CD4-positive, alpha-beta T cell treated with Interleukin-17A for 1 hour (primary cell): ENCODE results near the gene OVAAL.

Source experiments
- DNase-seq: peaks from one replicate; pipeline ENCODE4 v3.0.0-alpha.2; 2020

Gene OVAAL

DNA sequence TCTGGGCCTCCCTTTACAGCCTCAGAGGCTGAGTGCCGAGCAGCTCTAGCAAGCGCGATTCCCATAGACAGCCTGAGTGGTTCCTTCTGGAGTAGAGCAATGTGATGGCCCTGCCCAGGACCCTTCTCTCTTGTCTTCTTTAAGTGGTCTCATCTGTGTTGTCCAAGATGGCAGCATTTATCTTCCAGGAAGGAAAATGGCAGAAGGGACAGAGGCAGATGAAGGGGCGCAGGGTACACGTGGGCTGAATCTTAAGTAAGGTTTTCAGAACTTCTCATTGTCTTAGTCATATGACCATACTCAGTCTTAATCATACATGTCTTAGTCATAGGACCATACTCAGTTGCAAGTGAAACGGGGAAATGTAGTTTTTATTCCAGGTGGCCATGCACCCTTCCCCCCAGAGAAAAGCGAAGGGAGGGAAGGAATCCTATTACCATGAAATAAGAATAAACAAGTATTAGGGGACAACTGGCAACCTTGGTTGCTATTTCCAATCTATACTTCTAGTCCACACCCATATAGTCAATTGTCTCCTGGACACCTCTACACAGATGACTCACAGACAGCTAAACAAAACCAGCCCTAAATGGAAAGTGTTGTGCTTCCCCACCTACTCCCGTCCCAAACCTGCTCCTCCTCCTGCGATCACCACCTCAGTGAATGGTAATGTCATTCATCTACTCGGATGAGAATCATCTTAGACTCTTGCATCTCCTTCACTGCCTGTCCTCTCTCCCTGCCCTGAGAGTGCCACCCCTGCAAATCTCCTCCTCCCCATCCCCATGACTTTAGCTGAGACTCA lies 13.3 kb downstream of the OVAAL start:
- DNase-seq: no peak

DNA sequence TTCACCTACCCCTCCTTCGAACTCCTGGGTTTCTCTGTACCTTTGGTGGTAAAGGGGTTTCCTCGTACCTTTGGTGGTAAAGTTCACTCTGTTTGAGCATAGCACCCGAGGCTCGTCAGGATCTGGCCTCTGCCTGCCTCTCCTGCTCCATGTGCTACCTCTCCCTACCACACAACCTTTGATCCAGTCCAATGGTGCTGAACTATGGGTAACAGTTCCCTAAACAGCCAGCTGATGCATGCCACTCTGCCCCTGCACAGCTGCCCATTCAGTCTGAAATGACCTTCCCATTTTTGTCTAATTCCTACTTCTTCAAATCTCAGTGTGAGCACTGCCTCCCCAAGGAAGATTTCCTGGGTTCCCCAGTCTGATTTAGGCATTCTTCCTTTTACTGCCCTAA lies 14.0 kb downstream of the OVAAL start:
- no peak for DNase-seq

- no peak for DNase-seq
These were observed 15.4 kb downstream of the OVAAL start for GRCh38 chr1:180574031-180574713.

GRCh38 chr1:180577361-180577760 lies 18.6 kb downstream of the OVAAL start:
- no peak for DNase-seq

- DNase-seq: no peak
These were observed 21.3 kb downstream of the OVAAL start for GRCh38 chr1:180579961-180580611.

DNA sequence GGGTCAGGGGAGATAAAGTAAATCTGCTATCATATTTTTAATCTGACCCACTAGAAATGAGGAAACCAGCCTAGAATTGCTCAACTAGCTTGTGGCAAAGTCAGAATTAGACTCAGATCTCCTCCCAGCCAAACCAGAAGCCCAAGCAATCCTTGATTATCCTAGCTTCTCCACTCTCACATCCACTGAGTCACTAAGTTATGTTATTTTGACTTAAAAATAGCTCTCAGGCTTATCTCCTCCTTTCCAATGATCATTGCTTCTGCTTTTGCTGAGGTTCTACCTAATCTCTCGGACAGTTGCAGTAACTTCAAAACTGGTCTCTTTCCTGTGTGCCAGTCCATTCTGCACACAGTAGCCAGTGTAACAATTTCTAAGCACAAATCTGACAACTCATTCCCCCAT lies 22.9 kb downstream of the OVAAL start:
- no peak for DNase-seq

DNA sequence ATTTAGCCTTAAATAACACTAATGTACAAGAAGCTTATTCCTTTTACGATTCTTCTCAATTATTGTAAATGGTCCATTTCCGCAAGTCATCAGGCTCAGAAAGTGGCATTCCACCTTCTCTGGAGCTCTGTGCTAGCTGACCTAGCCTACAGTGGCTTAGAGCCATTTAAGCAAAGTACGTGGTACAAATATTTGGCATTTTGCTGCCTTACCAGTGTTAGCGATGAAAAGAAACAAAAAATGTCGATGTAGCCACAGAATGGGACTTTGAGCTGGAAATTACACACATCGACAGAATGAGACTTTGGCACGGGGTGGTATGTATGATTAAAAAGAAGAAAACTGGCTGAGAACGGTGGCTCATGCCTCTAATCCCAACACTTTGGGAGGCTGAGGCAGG lies 26.1 kb downstream of the OVAAL start:
- DNase-seq: no peak

DNA sequence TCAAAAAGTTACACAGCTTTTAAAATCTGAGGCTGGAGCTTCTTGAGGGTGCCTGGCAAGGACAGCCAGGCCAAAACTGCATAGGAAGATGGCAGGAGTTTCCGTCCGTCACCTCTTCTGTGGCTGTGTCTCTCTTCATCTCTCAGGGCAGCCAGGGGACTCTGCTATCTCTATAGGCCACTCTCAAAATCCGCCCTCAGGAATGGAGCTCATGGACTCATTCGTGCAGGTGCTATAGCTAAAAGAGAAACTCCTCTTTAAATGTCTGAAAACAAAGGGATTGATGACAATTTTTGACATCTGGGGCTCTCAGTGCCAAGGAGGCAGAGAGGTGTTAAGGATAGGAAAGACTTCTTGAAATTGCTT lies 27.2 kb downstream of the OVAAL start:
- DNase-seq: no peak

DNA sequence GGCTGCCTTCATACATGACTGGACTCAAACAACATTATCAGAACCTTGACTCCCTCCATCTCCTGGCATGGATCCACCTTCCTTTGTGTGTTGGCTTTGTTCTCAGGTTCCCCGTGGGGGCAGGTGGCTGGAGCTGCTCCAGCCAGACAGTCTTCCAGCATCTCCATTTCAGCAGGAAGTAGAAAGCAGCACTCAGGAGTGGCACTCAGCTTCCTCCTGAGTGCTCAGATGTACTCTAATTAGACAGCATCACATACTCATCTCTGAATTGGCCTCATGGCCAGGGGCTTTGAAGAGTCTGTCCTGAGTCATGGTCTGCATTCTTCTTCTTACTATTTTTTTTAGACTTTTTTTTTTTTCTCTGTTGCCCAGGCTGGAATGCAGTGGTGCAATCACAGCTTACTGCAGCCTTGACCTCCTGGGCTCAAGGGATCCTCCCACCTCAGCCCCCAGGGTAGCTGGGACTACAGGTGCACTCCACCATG lies 27.9 kb downstream of the OVAAL start:
- DNase-seq: no peak

DNA sequence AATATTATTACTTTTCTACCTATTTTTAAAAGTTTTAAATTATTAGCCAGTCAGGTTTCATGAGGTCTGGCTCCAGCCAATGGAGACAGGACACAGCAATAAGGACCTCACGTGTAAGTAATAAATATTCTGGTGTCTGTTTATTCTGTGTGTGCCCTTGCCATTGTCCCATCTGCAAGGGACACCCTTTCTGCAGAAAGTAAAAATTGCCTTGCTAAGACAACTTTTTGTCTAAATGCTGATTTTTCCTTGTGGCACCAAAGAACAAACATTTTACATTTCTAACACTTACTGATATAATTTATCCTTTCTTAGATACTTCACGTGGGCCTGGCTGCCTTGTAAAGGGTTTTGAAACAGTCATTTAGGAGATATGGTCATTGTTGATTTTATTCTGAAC lies 29.4 kb downstream of the OVAAL start:
- no peak for DNase-seq

DNA sequence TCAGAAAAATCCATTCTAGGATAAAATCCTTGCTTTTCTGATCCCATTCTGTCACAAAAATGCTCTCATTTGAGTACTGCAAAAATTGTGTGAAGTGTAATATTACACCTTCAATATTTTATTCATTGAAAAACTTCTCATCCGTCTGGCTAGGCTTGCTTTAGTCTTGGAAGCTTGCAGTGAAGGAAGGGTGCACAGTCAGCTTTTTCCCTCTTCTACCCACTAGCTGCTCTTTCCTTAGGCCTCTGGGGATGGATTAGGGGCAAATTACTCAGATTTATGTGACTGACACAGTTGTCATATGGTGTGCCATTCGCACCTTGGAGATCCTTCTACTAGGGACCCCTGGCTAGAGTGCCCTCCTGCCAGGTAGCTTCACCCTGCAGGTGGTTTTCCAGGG lies 32.1 kb downstream of the OVAAL start:
- DNase-seq: no peak

GRCh38 chr1:180593382-180593781 lies 34.6 kb downstream of the OVAAL start:
- no peak for DNase-seq

DNA sequence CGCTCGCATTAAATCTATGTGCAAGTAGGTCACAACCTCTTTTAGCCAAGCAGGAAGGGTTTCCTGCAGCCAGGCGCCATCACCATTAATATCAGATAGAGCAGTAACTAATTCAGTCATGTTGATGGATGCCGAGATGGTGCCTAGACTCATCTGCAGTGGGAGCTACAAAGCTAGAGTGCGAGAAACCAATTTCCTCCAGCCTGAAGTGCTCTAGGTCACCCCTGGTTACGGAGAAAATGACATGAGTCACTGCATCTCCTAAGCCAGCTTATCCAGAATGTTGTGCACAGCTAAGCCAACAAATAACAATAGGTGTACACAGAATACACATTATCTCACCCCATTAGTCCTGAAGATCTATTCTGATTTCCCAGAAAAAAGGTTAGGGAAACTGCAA lies 36.0 kb downstream of the OVAAL start:
- DNase-seq: no peak

DNA sequence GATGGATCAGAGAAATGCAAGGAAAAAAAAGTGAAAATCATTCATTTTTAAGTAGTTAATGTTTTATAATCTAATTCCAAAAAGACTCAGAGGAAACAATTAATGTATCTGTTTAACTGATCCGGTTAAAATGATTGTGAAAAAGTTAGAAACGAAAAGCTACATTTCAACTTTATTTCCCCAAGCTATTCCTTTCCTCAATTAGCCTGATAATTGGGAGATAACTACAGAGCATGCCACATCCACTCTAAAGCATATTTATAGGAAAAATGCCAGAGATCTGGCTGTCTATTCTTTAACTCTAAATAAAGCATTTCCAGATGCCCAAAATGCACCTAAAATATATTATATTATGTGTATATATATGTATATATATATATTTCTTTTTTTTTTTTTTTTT lies 37.2 kb downstream of the OVAAL start:
- no peak for DNase-seq

GRCh38 chr1:180597520-180597919 lies 38.8 kb downstream of the OVAAL start:
- DNase-seq: no peak

GRCh38 chr1:180598333-180598974 lies 39.7 kb downstream of the OVAAL start:
- no peak for DNase-seq

DNA sequence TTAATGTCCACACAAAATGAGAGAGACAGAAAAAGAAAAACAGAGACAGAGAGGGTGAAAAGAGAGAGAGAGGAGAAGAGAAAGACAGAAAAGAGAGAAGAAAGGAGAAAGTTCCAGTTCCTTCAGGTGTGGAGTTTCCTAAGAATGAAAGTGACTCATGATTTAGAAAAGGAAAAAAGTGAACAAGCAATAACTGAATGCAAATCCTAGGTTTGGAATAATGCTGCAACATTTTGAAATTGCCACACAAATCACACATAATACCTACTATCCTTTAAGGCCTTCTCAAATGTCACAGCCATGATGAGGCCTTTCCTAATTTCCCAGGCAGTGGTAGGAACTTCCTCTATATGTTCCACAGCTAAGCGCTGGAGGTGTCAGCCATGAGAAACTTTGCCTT lies 41.6 kb downstream of the OVAAL start:
- DNase-seq: no peak

DNA sequence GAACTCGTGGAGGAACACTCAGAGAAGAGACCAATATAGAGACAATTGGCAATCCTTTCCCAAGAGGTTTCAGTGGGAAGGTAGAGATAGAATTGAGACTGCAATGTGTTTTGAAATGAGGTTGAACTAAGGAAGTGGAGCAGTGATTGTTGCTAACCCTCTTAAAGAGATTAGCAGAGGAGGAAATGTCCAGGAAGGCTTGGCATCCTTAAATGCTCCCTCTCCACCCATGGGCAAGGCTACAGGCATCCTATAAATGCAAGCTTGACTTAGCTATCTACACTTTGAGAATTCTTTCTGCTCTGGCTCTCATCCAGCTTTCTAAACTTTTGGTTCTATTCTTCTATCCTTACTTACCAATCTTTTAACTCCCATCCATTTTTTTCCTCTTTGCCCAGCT lies 42.7 kb downstream of the OVAAL start:
- no peak for DNase-seq

GRCh38 chr1:180603223-180603849 lies 44.6 kb downstream of the OVAAL start:
- no peak for DNase-seq

- no peak for DNase-seq
These were observed 45.1 kb downstream of the OVAAL start for GRCh38 chr1:180603850-180604226.

DNA sequence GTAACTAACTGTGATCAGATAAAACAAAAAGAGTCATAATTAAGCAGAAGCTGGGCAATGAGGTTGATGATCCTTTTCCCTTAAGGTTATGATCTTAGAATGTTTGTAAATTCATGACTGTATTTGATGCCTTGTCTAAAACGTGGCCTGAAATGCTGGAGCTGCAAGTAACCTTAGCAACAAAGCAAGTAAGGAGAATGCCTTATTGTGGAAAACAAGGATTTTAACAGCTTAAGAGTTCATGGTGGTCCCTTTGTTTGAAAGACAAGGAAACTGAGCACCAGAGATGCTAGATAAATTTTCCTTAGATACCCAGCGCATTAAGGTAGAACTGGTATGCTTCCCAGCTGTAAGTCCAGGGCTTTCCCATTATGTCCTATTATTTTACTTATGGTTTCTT lies 47.4 kb downstream of the OVAAL start:
- DNase-seq: no peak

DNA sequence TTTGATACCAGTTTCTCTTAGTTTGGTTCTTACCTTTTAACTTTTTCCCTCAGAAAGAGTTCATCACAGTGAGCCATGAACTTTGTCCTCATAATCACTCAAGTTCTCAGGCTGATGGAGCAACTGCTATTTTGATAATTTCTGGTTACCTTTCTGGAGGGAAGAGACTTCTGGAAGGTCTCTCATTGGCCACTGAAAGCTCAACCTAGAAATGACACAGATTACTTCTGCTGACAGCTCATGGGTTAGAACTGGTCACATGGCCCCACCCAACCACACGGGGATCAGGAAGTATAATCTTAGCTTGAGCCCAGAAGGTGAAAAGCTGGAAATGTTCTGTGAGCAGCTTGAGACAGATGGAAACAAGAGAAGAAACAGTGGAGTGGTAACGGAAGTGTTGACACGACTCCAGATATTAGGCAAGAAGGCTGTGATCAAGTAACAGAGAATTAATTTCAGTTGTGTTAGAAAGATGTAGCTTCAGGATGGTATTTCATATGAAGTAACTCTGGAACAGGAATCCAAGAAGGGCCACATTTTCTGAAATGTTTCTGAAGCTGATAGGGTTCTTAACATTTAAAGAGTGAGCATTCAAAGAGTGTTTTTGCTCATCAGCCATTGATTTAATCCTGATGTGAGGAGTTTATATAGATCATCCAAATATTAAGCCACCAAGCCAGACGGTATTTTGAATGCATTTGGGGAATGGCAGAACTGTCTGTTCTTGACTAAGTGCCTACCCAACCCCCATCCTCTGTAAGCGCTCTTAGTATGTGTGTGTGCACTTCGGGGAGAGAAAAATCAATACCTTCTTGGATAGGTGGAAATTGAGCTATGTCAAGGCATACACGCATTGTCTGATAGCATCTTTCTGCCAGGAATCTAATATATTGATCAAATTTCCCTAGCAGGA lies 51.1 kb downstream of the OVAAL start:
- no peak for DNase-seq
